T-helper 2 cell treated with Interferon-gamma antibody and Interleukin-4, amounts not matched to agents 5 μg/mL and 100 μg/mL, for 36 hours (primary cell): ENCODE results near the gene NALF2.

Source experiments
- DNase-seq: peaks from one replicate; pipeline ENCODE4 v3.0.0; 2021; ENCODE audit warnings: low spot score
- H3K27ac Mint-ChIP-seq: one replicate; pipeline ENCODE4 v1.8.0; 2021; ENCODE audit warnings: mild to moderate bottlenecking, mixed read lengths
- H3K27me3 Mint-ChIP-seq: one replicate; pipeline ENCODE4 v1.8.0; 2021; ENCODE audit warnings: low read depth, mixed read lengths
- H3K36me3 Mint-ChIP-seq: one replicate; pipeline ENCODE4 v1.8.0; 2021; ENCODE audit warnings: low read depth, mixed read lengths
- H3K4me1 Mint-ChIP-seq: one replicate; pipeline ENCODE4 v1.8.0; 2021; ENCODE audit warnings: low read depth, mixed read lengths
- H3K4me3 Mint-ChIP-seq: one replicate; pipeline ENCODE4 v1.8.0; 2022; ENCODE audit warnings: mild to moderate bottlenecking, moderate library complexity, mixed read lengths
- H3K9me3 Mint-ChIP-seq: one replicate; pipeline ENCODE4 v1.8.0; 2021; ENCODE audit warnings: mixed read lengths

The NALF2 gene

DNA sequence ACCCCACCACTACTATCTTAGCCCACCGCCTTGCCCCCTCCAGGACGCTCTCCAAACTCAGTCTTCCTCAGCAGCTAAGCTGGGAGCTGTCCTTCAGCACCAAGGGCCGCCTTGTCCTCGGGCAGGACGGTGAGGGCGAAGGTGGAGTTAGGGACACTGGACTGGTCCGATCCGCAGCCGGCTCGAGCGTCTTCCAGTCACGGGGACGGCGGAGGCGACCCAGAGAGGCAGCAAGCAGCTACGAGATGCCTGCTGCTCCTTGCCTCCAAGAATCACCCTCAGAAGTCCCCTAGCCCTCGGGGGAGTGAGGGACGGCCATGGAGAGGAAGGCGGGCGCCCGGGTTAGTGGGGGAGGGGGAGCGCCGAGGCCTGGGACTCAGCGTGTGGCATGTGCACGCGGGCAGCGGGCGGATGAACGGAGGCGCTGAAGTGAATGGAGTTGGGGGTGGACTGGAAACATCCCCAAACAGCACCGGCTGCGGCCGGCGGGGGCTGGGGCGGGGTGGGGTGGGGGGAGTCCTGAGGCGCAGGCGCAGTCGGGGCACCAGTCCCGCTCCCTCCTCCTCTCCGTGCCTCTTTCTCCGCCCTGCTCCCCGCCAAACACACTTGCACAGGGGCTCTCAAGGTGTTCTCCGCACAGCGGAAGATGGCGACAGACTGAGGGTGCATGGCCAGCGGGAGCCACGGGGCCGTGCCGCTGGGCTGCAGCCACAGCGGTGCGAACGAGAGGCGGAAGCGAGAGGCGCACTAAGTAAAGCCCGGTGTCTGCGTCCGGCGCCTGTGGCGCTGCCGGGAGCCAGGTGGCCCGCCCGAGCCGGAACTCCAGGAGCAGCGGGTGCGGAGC is at the start of gene NALF2:
Gene NALF2, plus strand, starts transcription at position 545 of the 844 bp plus-strand sequence. CDS start 957 bp downstream, outside the sequence.
- H3K36me3 Mint-ChIP-seq: no peaks in the 10 kb centered on the region
- DNase-seq: peak; percentile 21
- no peaks in the 10 kb centered on the region for H3K4me1 Mint-ChIP-seq
- no peak within 1 kb of the TSS for H3K27ac Mint-ChIP-seq
- H3K9me3 Mint-ChIP-seq: no peaks in the 10 kb centered on the region
- peaks cover 19% of the 10 kb centered on the region for H3K27me3 Mint-ChIP-seq
- peak within 1 kb of the TSS; percentile 67 for H3K4me3 Mint-ChIP-seq

DNA sequence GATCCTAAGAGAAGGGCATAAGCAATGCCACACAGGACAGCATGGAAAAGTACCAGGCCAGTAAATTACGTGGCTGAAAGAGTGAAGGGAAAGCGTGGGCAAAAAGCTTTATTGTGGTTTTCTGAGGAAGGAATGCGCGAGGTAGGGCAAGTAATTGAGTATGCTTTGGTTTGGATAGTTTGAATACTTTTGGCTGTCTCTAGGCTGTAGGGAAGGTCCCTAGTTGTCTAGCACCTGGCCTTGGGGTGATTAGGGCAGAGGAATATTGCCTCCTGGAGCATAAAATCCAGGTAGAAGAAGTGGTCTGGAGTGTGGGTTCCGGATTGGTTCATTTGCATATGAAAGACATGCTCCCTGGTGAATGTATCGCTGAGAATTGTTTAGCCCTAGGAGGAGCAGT is 46.4 kb upstream of the NALF2 start:
- no peak for DNase-seq
- Mint-ChIP-seq H3K9me3 (no peaks in the 10 kb centered on the region), H3K4me3 (no peak overlapping the region), H3K36me3 (no peaks in the 10 kb centered on the region), H3K27ac (no peak overlapping the region), H3K4me1 (no peaks in the 10 kb centered on the region), H3K27me3 (no peaks in the 10 kb centered on the region)

DNA sequence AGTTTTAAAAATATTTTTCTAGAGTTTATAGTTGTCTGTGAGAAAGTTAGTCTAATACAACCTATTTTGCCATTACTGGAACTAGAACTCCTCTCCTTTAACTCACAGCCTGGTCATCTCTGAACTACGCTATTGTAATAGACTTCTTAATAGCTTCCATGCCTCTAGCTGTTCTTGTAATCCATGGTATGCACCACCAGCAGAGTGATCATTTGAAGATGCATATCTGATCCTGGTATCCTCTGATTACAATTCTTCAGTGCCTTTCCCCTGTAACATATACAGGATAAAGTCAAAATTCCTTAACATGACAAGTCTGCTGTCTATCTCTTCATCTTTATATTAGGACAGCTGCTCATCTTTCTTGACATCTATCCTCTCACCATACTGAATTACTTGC is 37.6 kb upstream of the NALF2 start:
- H3K36me3 Mint-ChIP-seq: no peaks in the 10 kb centered on the region
- H3K27ac Mint-ChIP-seq: no peak overlapping the region
- no peak overlapping the region for H3K4me3 Mint-ChIP-seq
- H3K27me3 Mint-ChIP-seq: no peaks in the 10 kb centered on the region
- H3K9me3 Mint-ChIP-seq: no peaks in the 10 kb centered on the region
- H3K4me1 Mint-ChIP-seq: no peaks in the 10 kb centered on the region
- no peak for DNase-seq

DNA sequence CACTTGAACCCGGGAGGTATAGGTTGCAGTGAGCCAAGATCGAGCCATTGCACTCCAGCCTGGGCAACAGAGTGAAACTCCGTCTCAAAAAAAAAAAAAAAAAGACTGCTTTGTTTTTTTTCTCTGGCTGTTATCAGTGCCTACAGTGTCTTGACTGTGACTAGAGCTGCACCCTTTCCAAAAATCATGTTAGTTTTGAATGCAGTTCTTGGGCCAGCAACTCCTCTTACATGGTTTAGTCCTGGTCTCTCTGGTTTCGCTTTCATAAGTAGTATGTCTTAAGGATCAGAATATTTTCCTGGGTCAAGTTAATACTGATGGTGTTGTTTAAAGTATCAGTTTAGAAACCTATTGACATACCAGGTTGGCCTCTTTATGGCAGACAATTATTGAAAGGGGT is 34.2 kb upstream of the NALF2 start:
- H3K4me1 Mint-ChIP-seq: no peaks in the 10 kb centered on the region
- H3K36me3 Mint-ChIP-seq: no peaks in the 10 kb centered on the region
- no peaks in the 10 kb centered on the region for H3K9me3 Mint-ChIP-seq
- no peak overlapping the region for H3K4me3 Mint-ChIP-seq
- no peaks in the 10 kb centered on the region for H3K27me3 Mint-ChIP-seq
- DNase-seq: no peak
- no peak overlapping the region for H3K27ac Mint-ChIP-seq

DNA sequence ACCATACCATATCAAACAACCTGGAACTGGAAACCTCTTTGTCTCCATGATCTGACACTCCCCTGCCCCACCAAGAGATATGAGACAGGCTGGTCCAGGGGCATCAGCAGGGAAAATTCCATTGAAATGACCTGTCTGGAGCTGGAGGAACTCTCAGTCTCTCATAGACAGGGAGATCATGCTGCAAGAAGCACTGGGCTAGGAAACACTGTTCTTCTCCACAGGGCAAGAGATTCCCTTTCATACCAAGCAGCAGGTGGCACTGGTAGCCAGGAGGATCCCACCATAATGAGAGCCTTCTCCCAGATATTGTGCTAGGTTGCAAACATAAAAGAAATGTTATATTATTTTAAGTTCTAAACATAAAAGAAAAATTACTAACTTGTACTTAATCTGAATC is 14.5 kb upstream of the NALF2 start:
- Mint-ChIP-seq H3K9me3 (no peaks in the 10 kb centered on the region), H3K36me3 (no peaks in the 10 kb centered on the region), H3K27me3 (no peaks in the 10 kb centered on the region), H3K27ac (no peak overlapping the region), H3K4me3 (no peak overlapping the region), H3K4me1 (no peaks in the 10 kb centered on the region)
- DNase-seq: no peak

DNA sequence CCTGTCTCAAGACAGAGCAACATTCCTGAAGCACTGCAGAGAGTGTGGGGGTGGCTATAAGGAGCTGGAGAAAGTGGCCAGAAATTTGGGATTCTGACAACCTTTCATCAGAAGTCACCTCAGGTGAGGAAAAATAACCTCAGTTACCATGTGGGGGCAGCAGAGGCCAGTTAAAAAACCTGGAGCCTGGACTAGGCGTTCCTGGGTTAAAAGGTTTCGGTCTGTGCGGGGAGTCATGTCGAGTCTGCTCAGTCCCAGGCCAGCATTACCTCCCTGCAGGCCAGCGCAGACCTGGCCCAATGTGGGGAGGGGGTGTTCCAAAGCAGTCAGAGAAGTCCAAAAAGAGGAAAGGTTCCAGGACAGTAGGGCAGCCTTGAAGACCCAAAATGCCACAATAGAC is 10.9 kb upstream of the NALF2 start:
- DNase-seq: no peak
- Mint-ChIP-seq H3K9me3 (no peaks in the 10 kb centered on the region), H3K4me1 (no peaks in the 10 kb centered on the region), H3K4me3 (no peak overlapping the region), H3K27me3 (no peaks in the 10 kb centered on the region), H3K36me3 (no peaks in the 10 kb centered on the region), H3K27ac (no peak overlapping the region)

DNA sequence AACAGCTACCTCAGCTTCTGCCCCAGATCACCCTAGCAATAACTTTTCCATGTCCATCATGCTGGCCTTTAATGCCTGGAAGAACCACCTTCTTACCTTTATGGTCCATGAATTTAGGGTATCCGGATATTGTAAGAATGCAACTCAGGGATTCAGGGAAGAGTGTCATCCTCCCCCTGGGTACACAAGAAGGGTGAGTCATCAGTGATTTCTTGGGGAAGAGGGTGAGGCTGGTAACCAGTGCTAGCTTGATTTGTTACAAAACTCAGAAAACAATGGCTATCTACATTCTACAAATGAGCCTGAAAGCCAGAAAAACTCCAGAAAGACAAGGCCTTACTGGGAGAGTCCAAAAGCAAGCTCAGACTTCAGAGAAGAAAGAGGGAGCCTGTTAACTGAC is 10.4 kb upstream of the NALF2 start:
- no peak overlapping the region for H3K4me3 Mint-ChIP-seq
- no peaks in the 10 kb centered on the region for H3K36me3 Mint-ChIP-seq
- DNase-seq: no peak
- H3K4me1 Mint-ChIP-seq: no peaks in the 10 kb centered on the region
- no peaks in the 10 kb centered on the region for H3K9me3 Mint-ChIP-seq
- no peak overlapping the region for H3K27ac Mint-ChIP-seq
- no peaks in the 10 kb centered on the region for H3K27me3 Mint-ChIP-seq

DNA sequence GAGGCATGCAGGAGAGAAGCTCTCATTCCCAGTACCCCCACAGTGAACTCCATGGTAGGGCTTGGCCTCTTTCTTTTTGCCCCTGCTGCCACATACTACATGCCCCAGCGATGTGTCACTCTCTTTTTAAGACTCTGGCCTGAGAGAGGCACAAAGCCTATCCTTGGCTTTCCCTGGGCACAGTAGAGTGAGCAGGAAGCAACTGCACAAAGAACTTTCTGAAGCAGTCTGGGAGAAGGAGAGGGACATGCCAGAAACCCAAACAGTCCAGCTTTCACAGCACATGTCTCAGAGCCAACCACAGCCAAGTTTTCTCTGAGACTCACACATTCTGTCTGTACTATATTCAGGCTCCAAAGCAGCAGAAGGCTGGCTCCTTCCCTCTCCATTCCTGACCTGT is 7.9 kb upstream of the NALF2 start:
- no peak overlapping the region for H3K4me3 Mint-ChIP-seq
- no peaks in the 10 kb centered on the region for H3K27me3 Mint-ChIP-seq
- H3K36me3 Mint-ChIP-seq: no peaks in the 10 kb centered on the region
- no peaks in the 10 kb centered on the region for H3K9me3 Mint-ChIP-seq
- H3K27ac Mint-ChIP-seq: no peak overlapping the region
- H3K4me1 Mint-ChIP-seq: no peaks in the 10 kb centered on the region
- DNase-seq: no peak

DNA sequence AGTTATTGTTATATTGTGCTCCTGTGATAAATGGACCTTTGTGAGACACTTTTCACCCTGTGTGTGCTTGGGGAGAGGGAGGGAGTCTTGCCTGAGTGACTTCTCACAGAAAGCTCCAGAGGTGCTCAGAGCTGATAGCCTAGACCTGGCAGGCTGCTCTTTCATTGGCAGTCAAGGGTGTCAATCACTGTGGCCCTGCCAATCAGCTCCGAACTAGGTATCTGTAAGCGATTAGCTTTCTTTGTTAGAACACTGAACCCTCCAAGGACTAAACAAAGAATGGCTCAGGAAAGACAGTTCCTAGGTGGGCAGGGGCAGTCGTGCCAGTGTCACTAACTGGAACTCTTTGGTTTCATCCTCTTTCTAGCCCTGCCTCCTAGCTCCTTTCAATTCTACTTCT is 2.7 kb upstream of the NALF2 start:
- H3K4me1 Mint-ChIP-seq: no peaks in the 10 kb centered on the region
- peaks cover 6% of the 10 kb centered on the region for H3K27me3 Mint-ChIP-seq
- H3K9me3 Mint-ChIP-seq: no peaks in the 10 kb centered on the region
- no peaks in the 10 kb centered on the region for H3K36me3 Mint-ChIP-seq
- no peak for DNase-seq
- H3K4me3 Mint-ChIP-seq: no peak overlapping the region
- no peak overlapping the region for H3K27ac Mint-ChIP-seq

DNA sequence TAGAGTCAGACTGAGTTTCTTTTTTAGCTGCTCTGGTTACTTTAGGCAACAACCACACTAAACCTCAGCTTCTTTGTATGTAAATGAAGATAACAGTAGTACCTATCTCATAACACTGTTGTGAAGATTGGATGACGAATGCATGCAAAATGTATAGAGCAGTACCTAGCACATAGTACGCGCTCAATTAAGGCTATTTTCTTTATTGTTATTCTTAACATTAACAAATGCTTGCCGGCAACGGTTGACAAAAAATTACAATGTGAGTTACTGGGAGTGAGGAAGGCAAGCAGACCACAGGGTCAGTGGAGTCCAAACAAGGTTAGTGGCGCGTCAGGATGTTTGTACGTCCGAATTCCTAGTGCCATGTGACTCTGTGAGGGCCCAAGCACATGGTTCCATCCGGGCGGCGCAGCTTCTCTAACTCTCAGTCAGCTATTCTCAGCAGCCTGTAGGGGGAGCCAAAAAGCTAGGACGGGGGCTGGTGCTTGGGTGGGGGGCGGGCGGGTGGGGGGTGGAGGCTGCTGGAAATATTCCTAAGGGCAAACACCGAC is 821 bp upstream of the NALF2 start:
- Mint-ChIP-seq H3K4me3 (no peak overlapping the region), H3K36me3 (no peaks in the 10 kb centered on the region), H3K27ac (no peak overlapping the region), H3K9me3 (no peaks in the 10 kb centered on the region), H3K4me1 (no peaks in the 10 kb centered on the region), H3K27me3 (peaks cover 17% of the 10 kb centered on the region)
- DNase-seq: no peak

DNA sequence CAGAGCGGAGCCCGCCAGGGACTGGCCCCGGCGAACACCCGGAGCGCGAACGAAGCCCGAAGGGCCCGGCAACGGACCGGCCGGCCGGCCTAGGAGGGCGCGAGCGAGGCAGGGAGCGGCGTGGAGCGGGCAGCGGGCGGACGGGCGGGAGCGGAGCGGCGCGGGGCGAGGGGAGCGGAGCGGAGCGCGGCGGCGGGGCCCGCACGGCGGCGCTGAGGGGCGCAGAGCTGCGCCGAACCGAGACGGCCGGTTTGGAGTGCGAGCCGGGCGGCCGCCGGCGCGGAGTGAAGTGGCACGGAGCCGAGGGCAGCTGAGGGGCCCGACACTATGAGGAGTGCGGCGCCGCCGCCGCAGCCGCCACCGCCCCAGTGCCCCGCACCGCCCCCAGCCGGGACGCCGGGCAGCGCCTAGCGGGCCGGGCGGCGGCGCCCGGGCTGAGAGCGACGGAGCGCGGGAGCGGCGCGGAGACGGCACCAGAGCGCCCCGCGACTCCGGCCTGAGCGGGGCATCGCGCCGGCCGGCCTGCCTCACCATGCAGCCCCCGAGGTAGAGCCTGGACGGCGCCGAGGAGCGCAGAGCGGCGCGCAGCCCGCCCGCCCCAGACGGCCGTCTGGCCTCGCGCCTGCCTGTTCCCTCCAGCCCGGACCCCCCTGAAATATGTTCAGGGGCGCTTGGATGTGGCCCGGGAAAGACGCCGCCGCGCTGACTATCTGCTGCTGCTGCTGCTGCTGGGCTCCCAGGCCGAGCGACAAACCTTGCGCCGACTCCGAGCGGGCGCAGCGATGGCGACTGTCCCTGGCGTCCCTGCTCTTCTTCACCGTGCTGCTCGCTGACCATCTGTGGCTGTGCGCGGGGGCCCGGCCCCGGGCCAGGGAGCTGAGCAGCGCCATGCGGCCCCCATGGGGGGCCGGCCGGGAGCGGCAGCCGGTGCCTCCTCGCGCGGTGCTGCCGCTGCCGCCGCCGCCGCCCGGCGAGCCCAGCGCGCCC is 793 bp downstream of the NALF2 start:
- H3K4me1 Mint-ChIP-seq: no peaks in the 10 kb centered on the region
- DNase-seq: no peak
- no peak overlapping the region for H3K27ac Mint-ChIP-seq
- no peak overlapping the region for H3K4me3 Mint-ChIP-seq
- peaks cover 22% of the 10 kb centered on the region for H3K27me3 Mint-ChIP-seq
- no peaks in the 10 kb centered on the region for H3K9me3 Mint-ChIP-seq
- H3K36me3 Mint-ChIP-seq: no peaks in the 10 kb centered on the region

DNA sequence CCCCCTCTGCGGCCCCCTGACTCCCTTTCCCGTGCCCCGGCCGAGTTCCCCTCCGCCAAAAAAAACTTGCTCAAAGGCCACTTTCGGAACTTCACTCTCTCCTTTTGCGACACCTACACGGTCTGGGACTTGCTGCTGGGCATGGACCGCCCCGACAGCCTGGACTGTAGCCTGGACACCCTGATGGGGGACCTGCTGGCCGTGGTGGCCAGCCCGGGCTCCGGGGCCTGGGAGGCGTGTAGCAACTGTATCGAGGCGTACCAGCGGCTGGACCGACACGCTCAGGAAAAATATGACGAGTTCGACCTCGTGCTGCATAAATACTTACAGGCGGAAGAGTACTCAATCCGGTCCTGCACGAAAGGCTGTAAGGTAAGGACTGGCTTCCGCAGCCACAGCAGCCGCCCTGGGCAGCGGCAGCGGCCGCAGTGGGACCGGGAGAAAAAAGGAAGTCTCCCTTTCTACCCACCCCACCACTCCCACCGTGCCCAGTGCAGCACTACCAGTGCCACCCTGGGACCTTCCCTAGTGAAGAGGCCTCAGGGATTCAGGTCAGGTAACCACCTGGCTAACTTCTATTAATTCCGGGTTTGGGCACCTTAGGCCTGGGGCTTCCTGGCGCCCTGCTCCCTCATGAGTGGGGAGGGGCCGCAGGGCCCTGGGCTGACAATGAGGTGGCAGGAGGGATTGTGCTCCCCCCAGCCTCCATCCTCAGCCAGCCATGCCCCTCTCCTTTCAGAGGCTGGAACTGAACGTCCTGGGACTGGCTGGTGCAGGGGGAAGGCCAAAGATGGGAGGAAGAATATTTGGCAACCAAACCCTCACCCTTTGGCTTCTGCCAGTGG is 1.9 kb downstream of the NALF2 start:
- H3K36me3 Mint-ChIP-seq: no peaks in the 10 kb centered on the region
- H3K4me3 Mint-ChIP-seq: peak overlapping the region; percentile 55
- H3K27me3 Mint-ChIP-seq: peaks cover 22% of the 10 kb centered on the region
- no peak overlapping the region for H3K27ac Mint-ChIP-seq
- no peaks in the 10 kb centered on the region for H3K4me1 Mint-ChIP-seq
- DNase-seq: no peak
- H3K9me3 Mint-ChIP-seq: no peaks in the 10 kb centered on the region
